HTR-8/SVneo (cell line): ENCODE measurements around the gene COASY.
"Not testable (repeated sequence)": the region's sequence is repeated elsewhere in the genome, so short reads cannot be mapped to it uniquely, and the experiment has no call there.

Source experiments
- DNase-seq: peaks from one replicate; pipeline ENCODE4 v3.0.0; 2011; ENCODE audit warnings: low spot score, mixed read lengths; ENCODE audit not compliant: insufficient read length
- FAIRE-seq: peaks from 2 replicates; lab custom pipeline; 2011; peaks lifted over from hg19 to GRCh38; lab: Jason Lieb, UNC

The COASY gene

GRCh38 chr17:42548993-42549755 is 12.8 kb upstream of the COASY start:
- FAIRE-seq (peak; percentile 9), DNase-seq (no peak)

DNA sequence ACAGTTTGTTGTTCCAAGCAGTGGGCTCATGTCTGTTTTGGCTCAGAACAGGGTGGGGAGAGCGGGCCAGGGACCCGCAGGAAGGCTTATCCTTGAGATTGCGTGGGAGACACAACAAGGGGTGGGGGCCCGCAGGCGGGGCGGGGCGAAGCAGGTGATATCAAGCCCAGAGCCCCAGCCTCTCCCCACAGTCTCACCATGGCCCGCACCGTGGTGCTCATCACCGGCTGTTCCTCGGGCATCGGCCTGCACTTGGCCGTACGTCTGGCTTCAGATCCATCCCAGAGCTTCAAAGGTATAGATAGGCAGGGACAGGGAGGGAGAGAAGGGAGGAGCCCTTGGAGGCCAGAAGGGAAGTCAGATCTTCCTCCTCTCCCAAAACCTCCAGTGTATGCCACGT is 9.2 kb upstream of the COASY start, which contains the start of gene HSD17B1:
TSS of gene HSD17B1 (plus strand) at position 188 of the 400 bp plus-strand sequence. CDS start at position 199, 11 bp downstream.
- DNase-seq = not testable (repeated sequence)
- FAIRE-seq = peak; percentile 58

DNA sequence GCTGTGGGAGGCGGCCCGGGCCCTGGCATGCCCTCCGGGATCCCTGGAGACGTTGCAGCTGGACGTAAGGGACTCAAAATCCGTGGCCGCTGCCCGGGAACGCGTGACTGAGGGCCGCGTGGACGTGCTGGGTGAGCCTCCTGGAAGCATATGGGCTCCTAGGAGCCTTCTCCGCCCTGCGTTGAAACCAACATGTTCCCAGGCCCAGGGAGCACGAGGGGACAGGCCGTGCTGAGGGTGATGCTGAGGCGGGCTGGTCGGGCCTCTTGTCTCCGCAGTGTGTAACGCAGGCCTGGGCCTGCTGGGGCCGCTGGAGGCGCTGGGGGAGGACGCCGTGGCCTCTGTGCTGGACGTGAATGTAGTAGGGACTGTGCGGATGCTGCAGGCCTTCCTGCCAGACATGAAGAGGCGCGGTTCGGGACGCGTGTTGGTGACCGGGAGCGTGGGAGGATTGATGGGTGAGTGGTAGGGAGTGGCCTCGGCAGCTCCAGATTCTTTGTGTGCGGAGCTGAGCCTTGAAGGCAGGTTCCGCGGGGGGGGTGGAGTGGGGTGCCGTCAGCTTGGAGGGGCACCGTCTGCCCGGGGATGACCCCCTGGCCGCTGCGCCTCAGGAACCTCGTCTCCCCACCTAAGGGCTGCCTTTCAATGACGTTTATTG is 8.7 kb upstream of the COASY start:
- DNase-seq = no peak
- FAIRE-seq = no peak

- DNase-seq (no peak), FAIRE-seq (no peak)
Measured at GRCh38 chr17:42553866-42554249, 8.1 kb upstream of the COASY start.

DNA sequence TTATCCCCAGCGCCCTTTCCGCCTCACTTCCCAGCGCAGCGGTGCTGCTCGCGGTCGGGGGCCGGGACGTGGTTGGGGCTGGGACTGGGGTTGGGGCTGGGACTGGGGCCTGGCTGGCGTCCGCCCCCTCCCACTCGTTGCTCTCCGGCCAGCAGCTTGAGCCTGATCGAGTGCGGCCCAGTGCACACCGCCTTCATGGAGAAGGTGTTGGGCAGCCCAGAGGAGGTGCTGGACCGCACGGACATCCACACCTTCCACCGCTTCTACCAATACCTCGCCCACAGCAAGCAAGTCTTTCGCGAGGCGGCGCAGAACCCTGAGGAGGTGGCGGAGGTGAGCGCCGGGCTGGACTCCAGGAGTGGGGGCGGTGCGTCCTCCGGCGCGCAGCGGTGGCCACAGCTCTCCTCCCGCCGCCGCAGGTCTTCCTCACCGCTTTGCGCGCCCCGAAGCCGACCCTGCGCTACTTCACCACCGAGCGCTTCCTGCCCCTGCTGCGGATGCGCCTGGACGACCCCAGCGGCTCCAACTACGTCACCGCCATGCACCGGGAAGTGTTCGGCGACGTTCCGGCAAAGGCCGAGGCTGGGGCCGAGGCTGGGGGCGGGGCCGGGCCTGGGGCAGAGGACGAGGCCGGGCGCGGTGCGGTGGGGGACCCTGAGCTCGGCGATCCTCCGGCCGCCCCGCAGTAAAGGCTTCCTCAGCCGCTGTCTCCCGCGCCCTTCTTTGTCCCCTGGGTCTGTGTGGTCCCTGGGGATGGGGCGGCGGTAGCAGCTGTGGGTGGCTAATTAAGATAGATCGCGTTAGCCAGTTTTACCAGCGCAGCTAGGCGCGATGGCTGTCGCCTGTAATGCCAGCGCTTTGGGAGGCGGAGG is 7.5 kb upstream of the COASY start:
- FAIRE-seq (peak; percentile 91), DNase-seq (peak; percentile 94)

DNA sequence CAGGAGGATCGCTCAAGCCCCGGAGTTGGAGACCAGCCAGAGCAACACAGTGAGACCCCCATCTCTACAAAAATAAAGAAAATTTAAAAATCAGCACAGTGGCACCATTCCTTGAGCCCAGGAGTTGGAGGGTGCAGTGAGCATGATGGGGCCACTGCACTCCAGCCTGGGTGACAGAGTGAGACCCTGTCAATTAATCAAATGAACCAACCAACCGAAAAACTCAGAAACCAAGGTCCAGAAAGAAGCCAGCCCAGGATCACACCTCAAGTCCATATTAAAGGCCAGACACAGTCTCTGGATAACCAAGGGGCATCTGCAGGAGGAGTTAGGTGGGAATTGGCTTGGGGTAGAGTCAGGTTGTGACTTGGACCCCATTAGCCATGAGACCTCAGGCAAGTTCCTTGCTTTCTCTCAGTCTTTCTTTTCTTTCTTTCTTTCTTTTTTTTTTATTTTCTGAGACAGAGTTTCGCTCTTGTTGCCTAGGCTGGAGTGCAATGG is 6.8 kb upstream of the COASY start:
- DNase-seq = no peak
- no peak for FAIRE-seq

DNA sequence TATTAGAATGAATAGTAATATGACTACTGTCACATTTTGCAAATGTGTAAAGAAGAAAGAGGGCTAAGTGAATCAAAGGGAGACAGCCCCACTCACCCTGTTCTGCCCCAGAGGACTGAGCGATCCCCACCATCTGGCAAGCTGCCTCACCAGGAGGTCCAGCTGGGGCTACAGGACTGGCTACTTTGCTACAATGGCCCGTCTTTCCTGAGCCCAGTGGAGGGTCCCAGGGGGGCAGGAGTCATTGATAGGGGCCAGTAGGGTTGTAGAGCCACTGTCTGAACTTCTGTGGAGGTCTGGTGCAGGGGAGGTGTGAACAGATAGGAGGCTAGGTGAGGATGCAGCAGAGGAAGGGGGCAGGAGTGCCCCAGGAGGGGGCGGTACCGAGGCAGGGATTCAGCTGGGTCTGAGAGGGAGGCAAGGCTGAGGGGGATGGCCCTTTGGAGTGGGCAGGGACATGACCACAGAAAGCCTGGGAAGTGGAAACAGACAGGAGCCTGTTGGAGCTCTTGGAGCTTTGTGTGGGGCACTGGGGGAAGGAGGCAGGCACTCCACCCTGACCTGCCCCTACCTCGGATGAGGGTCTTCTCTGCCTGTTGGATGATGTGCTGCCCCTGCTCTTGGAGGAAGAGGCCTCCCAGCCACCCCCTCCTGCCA is 5.9 kb upstream of the COASY start:
- not testable (repeated sequence) for DNase-seq
- peak; percentile 93 for FAIRE-seq

GRCh38 chr17:42559075-42559474 is 2.9 kb upstream of the COASY start:
- DNase-seq = no peak
- no peak for FAIRE-seq

- FAIRE-seq (no peak), DNase-seq (no peak)
Measured at GRCh38 chr17:42560246-42560645, 1.7 kb upstream of the COASY start.

- FAIRE-seq = no peak
- DNase-seq = peak; percentile 41
Measured at GRCh38 chr17:42562388-42563142, 617 bp downstream of the COASY start.

DNA sequence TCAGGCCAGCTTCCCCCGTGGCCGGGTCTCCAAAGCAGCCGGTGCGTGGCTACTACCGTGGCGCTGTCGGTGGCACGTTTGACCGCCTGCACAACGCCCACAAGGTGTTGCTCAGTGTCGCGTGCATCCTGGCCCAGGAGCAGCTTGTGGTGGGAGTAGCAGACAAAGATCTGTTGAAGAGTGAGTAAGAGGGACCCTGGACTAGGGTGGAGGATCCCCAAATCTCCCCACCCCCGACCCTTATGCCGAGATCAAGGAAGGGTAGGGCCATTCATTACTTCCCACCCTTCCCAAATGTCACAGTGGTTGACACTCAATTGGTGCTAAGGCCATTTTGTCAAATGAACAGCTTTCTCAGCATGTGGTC is 1.2 kb downstream of the COASY start:
- FAIRE-seq = peak; percentile 49
- no peak for DNase-seq

- DNase-seq (no peak), FAIRE-seq (no peak)
Measured at GRCh38 chr17:42563543-42563942, 1.6 kb downstream of the COASY start.

- no peak for FAIRE-seq
Measured at GRCh38 chr17:42563950-42564349, 2.0 kb downstream of the COASY start.

GRCh38 chr17:42564815-42565522 is 3.0 kb downstream of the COASY start:
- DNase-seq (no peak), FAIRE-seq (peak; percentile 44)

More at GRCh38 chr17:42563950-42564349, 2.0 kb downstream of the COASY start:
- DNase-seq = no peak

DNA sequence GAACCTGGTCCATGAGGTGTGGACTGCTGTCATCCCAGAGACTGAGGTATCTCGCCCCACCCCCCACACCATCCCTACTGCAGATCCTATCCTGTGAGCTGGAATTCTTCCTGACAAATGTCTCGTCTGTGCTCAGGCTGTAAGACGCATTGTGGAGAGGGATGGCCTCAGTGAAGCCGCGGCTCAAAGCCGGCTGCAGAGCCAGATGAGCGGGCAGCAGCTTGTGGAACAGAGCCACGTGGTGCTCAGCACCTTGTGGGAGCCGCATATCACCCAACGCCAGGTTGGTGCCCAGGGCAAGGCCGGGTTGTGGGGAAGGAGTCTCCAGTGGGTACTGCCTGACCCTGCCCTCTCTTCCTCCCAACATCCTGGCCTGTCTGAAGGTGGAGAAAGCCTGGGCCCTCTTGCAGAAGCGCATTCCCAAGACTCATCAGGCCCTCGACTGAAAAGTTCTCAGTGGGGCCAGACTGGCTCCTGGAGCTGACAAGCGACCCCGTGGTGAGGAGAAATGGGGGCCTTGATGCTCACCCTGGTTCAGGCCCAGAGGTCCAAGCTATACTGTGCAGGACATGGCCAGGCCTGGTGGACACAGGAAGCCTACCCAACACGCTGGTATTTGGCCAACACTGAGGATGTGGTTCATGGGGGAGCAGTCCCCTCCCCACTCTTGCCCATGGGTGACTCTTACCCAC is 3.7 kb downstream of the COASY start:
- FAIRE-seq (peak; percentile 58), DNase-seq (no peak)

DNA sequence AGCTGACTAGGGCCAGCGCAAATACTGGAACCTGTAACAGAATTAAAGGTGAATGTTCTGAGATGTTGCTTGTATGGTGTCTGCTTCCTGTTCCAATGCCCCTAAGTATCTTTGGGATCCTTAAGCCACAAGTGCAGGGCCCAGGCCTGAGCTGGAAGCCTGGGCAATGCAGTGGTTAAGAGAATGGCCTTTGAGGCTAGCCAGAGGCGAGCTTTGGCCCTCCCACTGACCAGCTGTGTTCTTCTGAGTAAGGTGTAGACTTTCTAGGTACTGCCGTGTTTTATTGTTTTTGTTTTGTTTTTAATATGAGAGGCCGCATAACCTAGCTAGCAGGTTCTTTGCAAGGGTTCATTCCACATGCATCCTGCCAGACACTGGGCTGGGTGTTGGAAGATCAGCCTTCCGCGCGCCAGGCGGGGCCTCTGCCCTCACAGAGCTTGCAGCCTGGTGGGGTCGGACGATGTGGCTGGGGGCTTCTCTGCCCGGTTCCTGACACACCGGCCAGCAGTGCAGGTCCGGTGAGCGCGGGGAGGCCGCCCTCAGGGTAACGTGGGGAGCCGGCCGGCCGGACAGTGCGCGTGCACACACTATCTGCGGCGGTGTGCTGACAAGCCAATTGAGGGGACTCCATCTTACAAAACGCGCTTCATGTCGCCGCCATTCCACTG is 4.4 kb downstream of the COASY start:
- no peak for FAIRE-seq
- no peak for DNase-seq

- FAIRE-seq (peak; percentile 99), DNase-seq (peak; percentile 100)
Measured at GRCh38 chr17:42566883-42567573, 5.1 kb downstream of the COASY start, which contains the start of gene MLX. TSS of gene MLX (plus strand) at chr17:42567100. CDS start at chr17:42567125, 25 bp downstream.
